Activated CD4-positive, alpha-beta T cell treated with anti-CD3 and anti-CD28 coated beads, Interleukin-2, Interleukin-4, amounts not matched to agents 100 ng/mL and 50 ng/mL, durations not matched to agents 16 hours and 8 hours (primary cell): Measurements from ENCODE around the gene NOS1AP.
A peak's percentile ranks its signal among the peaks of the same experiment; 100 is the strongest.

ENCODE experiments used
- DNase-seq: peaks from one replicate; pipeline ENCODE4 v3.0.0-alpha.2; 2020; ENCODE audit warnings: low spot score

Gene NOS1AP

DNA sequence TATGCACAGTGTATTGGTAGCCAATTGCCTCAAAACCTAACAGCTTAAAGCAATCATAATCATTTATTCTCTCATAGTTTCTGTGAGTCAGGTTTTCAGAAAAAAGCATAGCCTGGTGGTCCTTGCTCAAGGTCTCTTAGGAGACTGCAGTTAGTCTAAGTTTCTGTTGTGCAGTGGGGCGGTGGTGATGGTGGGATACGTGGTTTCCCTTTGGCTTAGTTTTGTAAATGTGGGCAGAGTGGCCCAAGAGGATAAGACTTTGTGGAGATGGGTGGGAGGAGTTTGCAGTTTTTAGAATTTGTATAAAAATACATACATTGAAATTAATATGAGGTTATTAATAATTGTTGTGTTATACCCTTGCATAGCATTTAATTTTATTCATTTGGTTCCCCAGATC is 68.6 kb downstream of the NOS1AP start:
- DNase-seq: no peak

DNA sequence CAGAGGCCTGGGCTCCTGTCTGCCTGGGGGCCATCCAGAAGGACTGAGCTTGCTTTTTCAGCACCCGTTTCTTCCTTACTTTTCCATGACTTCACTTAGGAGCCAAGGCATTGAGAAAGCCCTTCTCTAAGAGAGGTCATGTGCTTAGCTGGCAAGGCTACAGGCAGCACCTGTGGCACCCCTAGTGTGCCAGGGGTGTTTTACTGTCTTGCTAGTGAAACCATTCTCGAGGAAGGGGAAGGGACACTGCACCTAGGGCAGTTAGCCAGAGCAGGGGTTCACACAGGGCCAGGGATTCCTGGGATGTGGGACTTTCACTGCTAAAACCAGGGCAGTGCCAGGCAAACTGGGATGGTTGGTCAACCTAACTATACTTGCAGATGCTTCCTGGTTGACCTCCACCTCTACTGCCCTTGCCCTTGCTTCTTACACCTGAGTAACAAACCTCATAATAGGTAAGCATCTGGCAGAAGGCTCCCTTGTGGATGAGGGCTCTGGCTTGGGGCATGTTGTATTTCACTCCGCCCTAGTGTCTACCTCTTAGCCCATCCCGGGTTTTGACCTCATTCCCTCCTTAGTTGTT is 69.2 kb downstream of the NOS1AP start:
- DNase-seq: no peak

DNA sequence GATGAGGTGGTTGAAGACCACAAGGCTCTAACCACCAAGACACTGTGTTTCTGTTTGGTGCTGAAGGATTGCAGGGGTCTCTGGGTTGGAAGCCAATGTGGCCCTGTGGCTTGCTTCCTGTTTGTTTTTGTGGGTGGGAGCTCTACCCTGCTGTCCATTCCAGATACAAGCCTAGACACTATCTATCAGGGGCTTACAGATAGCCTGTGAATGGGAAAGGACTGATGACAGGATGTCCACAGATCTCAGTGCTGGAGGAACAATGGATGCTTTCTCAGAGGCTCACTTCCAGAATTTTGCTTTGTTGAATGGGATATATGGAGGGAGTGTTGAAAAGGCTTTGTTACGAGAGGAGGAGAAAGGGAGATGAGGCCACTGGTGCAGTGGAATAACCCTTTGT is 69.7 kb downstream of the NOS1AP start:
- DNase-seq: no peak

DNA sequence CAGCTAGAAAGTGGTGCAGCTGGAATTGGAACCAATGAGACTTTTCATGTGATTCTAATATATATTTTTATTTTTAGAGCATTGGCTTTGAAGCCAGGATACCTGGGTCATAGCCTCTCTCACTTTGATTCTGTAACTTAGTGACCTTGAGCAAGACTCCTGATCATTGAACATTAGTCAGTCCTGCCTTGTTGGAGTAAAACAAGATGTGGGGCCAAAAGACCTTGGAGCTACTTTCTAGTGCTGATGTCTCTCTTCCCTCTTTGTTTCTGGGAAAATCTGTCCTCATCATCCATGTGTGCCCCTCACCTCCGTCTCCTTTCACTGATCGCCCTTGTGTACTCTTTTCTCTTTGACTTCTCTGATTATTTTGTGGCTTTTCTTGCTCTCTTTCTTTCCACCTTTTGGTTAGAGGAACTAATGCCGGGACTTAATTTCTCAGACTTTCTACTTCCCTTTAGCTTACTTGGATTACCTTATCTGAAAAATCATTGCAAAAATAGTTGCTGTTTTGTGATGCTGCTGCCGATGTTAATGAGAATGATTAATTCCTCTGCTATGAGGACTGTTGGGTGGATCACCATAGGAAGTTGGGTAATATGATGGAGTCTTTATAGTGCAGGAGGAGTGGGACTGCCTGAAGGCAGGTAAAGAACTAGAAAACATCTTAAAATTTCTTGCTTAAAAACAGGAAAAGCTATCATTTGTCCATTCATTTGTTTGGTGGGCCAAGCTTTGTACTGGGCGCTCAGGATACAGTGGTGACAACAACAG is 72.0 kb downstream of the NOS1AP start:
- no peak for DNase-seq

GRCh38 chr1:162142968-162143367 is 73.5 kb downstream of the NOS1AP start:
- no peak for DNase-seq

GRCh38 chr1:162144268-162144667 is 74.8 kb downstream of the NOS1AP start:
- DNase-seq: no peak

DNA sequence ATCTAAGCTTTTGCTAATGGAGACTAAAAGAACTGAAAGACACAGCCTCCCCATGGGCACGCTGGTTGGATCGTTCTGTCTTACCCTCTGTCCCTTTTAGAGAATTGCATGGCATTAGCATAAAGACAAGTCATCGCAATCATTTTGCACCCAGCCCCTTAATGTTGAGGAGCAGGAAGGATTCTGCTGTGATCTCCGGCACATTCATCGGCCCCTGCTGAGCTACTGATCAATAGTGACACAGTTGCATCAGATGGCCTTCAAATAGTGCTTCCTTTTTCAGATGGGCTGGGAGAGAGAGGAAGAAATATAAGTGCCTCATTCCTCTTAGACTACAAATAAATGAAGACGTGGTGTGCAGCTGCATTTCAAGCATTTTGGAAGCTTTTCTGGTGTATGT is 75.4 kb downstream of the NOS1AP start:
- no peak for DNase-seq

DNA sequence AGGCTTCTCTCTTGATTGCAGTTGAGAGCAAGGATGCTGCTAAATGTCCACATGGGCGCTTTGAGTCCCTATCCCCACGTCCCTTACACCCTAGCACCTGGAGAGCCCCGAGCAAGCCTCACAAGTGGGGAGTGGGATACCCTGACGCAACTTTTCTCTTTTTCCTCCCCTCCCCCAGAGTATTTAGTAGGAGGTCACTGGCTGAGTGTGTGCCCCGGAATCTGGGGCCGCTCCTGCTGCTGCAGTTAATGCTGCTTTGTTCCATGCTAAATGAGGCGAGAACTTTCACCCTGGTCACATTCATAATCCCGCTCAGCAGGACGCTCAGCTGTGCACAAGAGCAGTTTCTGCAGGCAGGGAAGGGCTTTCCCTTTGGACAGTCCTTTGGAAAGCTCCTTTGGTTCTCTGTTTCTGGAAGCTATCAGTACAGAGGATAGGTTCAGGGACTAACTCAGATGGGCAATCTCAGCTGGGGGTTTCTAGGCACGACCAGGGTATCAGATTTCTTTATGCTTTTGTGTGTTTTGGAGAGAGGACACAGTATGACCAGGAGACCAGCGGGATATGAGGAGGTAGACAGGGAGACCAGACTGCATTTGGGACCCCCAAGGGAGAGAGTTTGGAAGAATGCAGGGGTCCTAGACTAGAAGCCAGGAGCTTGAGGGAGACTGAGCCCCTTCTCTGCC is 75.9 kb downstream of the NOS1AP start:
- no peak for DNase-seq

GRCh38 chr1:162145966-162146696 is 76.6 kb downstream of the NOS1AP start:
- DNase-seq: no peak

GRCh38 chr1:162147760-162148159 is 78.3 kb downstream of the NOS1AP start:
- no peak for DNase-seq

DNA sequence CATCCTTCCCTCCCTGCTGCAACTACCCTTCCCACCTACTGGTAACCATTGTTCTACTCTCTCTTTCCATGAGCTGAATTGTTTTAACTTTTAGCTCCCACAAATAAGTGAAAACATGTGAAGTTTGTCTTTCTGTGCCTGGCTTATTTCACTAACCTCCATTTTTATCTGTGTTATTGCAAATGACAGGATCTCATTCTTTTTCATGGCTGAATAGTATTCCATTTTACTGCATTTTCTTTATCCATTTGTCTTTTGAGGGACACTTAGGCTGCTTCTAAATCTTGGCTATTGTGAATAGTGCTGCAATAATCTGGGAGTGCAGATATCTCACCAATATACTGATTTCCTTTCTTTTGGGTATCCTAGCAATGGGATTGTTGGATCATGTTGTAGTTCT is 80.6 kb downstream of the NOS1AP start:
- DNase-seq: no peak

DNA sequence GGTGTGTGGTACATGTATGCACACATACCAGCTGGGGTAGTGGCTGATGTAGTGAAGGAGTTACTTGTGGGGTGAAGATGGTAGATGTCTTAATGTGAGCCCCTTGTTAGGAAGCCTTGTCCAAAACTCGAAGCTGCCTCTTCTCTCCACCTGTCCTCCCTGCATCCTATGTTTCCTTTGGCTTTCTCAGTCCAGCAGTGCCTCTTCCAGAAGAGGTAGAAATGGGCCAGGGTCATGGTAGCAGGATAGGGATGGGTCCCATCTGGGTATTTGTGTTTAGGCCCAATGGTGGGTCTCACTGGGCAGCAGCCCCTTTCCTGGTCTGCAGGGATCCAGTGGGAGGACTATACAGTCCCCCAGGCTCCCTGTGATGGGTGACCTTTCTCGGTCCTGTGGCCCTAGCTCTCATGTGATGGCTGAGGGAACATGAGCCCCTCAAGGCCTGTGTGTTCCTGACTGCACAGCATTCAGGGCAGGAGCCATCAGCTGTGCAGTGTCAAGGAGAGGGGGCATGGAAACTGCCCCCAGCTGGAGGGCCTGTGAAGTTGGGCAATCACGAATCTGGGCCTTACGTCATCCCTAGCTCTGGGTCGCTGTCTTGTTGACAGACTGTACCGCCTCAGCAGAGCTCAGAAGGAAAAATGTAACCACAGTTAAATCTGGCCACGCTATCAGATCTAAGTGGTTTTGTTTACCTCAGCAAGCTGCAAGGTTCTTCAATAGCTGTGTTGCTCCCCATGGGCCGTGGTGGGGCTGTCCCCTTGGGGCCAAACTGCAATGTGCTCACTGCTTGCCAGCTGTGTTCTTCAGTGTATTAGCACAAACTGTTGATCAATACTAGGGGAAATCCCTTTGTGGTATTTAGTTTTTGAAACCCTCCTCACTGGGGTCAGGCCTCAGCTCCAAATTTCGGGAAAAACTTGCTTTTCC is 82.7 kb downstream of the NOS1AP start:
- DNase-seq: peak; percentile 25

DNA sequence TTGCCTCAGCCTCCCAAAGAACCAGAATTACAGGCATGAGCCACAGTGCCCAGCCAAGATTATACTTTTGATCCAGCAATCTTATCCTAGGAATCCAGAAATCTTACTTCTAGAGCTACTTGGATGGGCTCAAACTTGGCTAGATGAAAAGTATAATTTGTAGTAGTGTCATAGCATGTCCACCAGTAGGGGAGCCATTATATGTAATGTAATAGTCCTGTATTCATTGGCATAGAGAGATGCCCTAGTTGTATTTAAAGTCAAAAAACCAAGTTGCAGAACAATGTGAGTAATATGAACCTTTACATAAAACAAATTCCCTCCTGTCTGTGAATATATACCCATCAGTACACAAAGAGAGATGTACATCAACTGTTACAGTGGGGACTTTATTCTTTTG is 83.9 kb downstream of the NOS1AP start:
- DNase-seq: no peak

DNA sequence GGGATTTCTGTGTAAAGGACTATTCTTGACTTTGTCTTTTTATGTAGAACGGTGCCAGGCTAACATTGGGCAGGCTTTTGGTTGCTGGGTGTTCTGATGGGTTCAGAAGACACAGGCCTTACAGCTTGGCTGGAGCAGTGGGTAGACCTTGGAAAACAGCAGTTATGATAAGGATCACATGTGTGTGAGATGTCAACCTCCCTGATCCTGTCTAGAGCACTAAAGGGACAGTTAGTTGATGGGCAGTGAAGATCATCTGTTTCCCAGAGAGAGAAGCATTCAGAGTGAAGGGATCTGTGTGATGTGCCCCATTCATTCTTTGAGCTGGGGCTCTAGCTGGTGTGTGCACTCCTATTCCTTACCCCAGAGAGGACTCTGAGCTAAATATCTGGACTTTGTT is 88.0 kb downstream of the NOS1AP start:
- DNase-seq: no peak

DNA sequence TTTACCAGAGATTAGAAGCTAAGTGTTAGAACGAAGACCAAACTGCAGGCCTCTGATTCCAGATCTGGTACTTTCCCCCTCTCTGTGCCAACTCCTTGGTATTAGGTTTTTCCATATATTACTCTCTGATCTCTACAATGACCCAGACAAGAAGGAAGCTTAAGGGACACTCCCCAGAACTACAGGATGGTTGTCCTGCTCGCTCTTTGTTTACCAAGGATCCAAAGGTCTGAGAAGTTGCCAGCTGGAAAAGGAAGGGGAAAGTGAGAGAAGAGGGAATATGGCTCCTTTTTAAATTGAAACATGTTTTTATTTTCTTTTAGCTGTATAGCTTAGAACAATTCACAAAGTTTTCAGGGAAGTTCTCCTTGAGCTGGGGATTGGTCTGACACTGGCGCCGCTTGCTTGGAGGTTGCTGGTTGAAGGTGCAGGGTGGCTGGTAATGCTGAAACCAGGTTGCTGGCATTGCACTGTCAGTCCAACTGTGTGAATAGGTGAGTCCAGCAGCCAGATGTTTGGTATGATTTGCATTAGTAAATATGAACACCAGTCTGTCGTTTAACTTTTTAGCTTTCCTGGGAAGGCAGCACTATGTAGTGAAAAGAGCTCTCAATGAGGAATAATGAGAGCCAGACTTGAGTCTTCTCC is 89.3 kb downstream of the NOS1AP start:
- no peak for DNase-seq

- DNase-seq: no peak
These were observed 90.0 kb downstream of the NOS1AP start for GRCh38 chr1:162159515-162159914.

GRCh38 chr1:162161916-162162550 is 92.5 kb downstream of the NOS1AP start:
- DNase-seq: no peak

DNA sequence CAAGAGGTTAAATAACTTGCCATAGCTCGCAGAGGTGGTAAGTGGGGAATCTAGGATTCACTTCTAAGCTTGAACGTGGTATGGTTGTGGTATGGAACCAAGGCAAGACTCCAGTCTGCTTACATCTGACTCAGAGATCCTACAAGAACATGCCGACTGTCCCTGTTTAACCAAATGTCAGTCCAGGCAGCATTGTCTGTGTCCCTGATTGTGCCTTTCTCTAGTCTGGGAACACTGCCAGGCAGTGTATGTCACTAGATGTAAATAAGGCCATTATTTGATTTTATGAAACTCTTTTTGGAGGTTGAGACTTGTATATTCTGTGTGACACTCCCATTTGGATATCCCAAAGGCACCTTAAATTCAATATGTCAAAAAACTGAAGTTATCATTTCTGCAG is 96.0 kb downstream of the NOS1AP start:
- DNase-seq: no peak

DNA sequence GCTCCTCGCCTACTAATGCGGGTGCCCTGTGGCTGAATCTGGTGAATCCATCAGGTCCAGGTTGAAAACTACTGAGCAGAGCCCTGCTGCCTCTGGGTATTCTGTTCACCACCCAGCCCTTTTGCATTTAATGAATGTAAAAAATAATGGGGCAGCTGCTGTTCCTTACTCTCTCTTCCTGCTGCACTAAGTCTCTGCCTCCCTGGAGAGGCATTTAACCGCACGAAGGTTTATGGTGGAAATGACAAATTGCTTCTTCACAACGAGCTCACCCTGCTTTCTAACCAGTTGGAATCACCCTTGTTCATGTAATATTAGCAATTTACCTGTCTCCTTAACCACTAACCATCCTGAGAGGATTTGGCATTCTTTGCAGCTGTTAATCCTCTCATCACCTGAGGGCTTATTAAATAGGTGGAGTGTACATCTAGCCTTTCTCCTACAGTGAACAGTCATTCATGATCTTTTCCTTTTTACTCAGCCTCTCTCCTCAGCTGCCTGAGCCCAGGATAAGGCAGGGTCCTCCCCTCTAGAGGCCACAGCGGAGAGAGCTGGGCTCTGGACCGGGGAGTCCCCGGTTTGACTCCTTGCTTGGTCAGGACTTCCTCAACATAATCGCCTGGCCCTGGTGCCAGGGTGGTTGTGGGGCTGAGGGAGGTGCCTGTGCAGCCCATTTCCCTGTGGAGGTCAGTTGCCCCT is 97.6 kb downstream of the NOS1AP start:
- DNase-seq: no peak

DNA sequence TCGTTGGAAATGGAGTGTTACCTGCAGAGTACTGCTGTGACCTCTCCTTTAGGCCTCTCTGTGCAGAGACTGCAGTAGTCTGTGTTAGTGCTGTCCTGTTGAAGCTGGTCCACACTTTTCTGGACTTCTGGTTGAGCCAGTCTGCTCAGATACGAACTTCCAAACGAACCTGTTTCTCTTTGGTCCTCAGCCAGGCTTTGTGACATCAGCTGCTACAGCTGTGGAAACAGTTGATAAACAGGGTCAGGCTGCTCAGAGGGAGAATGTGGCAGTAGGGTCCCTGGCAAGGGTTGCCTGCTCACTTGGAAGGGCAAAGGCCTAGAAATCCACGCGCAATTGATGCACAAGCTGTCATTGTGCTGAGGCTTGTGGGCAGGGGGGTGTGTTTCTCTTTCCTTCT is 98.8 kb downstream of the NOS1AP start:
- no peak for DNase-seq
